ENCODE data around the gene IL2RA. TPM values are rescaled to one million over a fixed set of nuclear protein-coding genes. Genes with fewer than 3 reads are reported as not detected.

IL2RA gene
- total and polyA plus RNA-seq, 12 donors: 0.14 to 57.9 (median 3.1) TPM; not detected in 1

DNA sequence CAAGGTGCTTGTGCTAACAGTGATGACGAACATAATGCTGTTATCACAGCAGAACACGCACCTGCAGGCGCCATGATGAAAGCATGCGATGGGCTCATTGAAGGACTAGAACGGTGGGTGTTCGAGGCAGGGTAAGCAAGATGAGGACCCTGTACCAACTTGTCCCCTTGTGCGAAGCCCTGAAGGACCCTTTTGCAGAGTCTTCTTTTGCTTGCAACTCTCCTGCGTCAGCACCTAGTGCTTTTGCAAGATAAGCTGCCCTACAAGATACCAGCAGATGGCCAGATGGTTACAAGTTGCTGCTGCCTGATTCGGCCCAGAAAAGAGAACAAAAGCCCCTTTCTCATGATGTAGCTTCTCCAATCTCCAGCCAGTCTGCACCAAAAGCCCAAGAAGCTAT, 80.6 kb downstream of the IL2RA start:
- H3K27me3 ChIP-seq: no peaks in the 10 kb centered on the region

GRCh38 chr10:5978230-5978489, 84.0 kb downstream of the IL2RA start:
- peak overlapping the region in 4 of 5 donors; percentile 86 to 96 (median 90) for H3K27ac ChIP-seq
- no peaks in the 10 kb centered on the region for H3K36me3 ChIP-seq (replicated peaks in 1 of 2)
- WGBS, 4 donors: 11 to 30% (median 18%) methylated on average over 6 of the region's 6 CpGs
- H3K4me3 ChIP-seq: peak overlapping the region in 3 of 4 donors; percentile 80 to 93 (median 86)
- DNase-seq: no peak
- H3K27me3 ChIP-seq: no peaks in the 10 kb centered on the region
- H3K9me3 ChIP-seq (replicated peaks in 1 of 3): no peaks in the 10 kb centered on the region
- no peak for TF ChIP-seq POLR2A (IDR thresholded peaks at IDR 0.05)
- TF ChIP-seq CTCF (IDR thresholded peaks at IDR 0.05): no peak
- intact Hi-C loops (cut with DNase I): no loop called here
- H3K4me1 ChIP-seq (replicated peaks in 1 of 2): peaks cover 5 to 6% of the 10 kb centered on the region in 2 donors

More for the DNA sequence above, 80.6 kb downstream of the IL2RA start:
- intact Hi-C loops (cut with DNase I): no loop called here
- TF ChIP-seq POLR2A (IDR thresholded peaks at IDR 0.05) (no peak), CTCF (IDR thresholded peaks at IDR 0.05) (no peak)
- no peak overlapping the region for H3K4me3 ChIP-seq
- no peaks in the 10 kb centered on the region for H3K9me3 ChIP-seq (replicated peaks in 1 of 3)
- no peak for DNase-seq
- 80 to 94% (median 84%) methylated on average over 9 of the region's 9 CpGs for WGBS, 4 donors
- H3K36me3 ChIP-seq (replicated peaks in 1 of 2): no peaks in the 10 kb centered on the region
- H3K27ac ChIP-seq: no peak overlapping the region
- H3K4me1 ChIP-seq (replicated peaks in 1 of 2): peaks cover 5 to 8% of the 10 kb centered on the region in 2 donors

DNA sequence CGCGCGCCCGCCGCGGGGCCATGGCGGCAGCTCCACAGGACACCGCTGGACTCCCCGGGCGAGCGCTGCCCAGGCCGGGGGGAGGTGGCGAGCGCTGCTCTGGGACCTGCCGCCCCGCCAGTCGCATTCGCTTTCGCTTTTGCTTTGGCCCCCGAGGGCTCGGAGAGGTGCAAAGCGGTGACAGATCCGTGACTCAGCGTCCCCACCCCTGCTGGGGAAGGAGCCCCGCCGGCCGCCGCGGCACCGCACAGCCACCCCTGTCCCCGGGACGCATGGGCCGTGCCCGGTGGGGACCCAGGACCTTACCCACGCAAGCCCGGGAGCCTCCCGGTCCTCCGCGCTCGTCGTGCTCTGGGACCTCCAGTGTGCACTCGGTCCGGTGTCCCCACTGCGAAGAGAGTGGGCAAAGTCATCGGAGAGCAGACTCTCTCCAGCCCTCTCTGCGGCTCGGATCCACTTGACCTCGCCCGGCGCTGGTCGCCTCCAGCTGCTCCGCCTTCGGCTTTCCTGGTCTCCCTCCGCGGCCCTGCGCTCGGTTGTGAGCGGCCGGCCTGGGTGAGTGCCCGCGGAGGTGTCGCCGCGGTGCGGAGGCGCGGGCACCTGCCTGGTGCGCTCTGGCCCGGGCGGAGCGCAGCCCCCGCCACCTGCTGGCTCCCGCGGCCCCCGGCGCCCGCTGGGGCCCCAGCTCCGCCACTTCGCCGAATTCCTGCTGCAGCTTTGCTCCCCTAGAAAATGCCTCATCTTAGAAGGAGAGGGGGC, 84.5 kb downstream of the IL2RA start, which contains the start of gene IL15RA:
Gene IL15RA (minus strand): TSS at position 73 of the 759 bp plus-strand sequence. CDS start 51 bp downstream, at position 22.
- intact Hi-C loops (cut with DNase I): no loop called here
- no peaks in the 10 kb centered on the region for H3K9me3 ChIP-seq (replicated peaks in 1 of 3)
- TF ChIP-seq POLR2A (IDR thresholded peaks at IDR 0.05) (peak in 1 of 2 donors; percentile 45), CTCF (IDR thresholded peaks at IDR 0.05) (peak in 1 of 6 experiments; percentile 30)
- no peaks in the 10 kb centered on the region for H3K27me3 ChIP-seq
- 0 to 1% (median 0%) methylated on average over 1 to 80 of the region's 80 CpGs; no CpG with 5 or more reads in 1 of the 4 donors for WGBS, 4 donors
- no peaks in the 10 kb centered on the region for H3K36me3 ChIP-seq (replicated peaks in 1 of 2)
- H3K4me3 ChIP-seq: peak within 1 kb of the TSS; percentile 41 to 93 (median 83)
- peaks cover 5 to 6% of the 10 kb centered on the region in 2 donors for H3K4me1 ChIP-seq (replicated peaks in 1 of 2)
- H3K27ac ChIP-seq: peak within 1 kb of the TSS; percentile 41 to 96 (median 87)
- peak; percentile 70 to 87 (median 80) for DNase-seq

GRCh38 chr10:5976512-5977470, 85.4 kb downstream of the IL2RA start:
- peaks cover 5 to 13% of the 10 kb centered on the region in 2 donors for H3K4me1 ChIP-seq (replicated peaks in 1 of 2)
- WGBS, 4 donors: 2 to 5% (median 3%) methylated on average over 24 to 82 of the region's 82 CpGs
- H3K36me3 ChIP-seq (replicated peaks in 1 of 2): no peaks in the 10 kb centered on the region
- no peaks in the 10 kb centered on the region for H3K27me3 ChIP-seq
- peak overlapping the region; percentile 36 to 93 (median 83) for H3K4me3 ChIP-seq
- DNase-seq: peak in 6 of 7 donors; percentile 48 to 55 (median 50)
- peak overlapping the region; percentile 41 to 96 (median 87) for H3K27ac ChIP-seq
- TF ChIP-seq POLR2A (IDR thresholded peaks at IDR 0.05): no peak
- no peak for TF ChIP-seq CTCF (IDR thresholded peaks at IDR 0.05)
- H3K9me3 ChIP-seq (replicated peaks in 1 of 3): no peaks in the 10 kb centered on the region
- intact Hi-C loops (cut with DNase I): no loop called here
